Stimulated activated CD8-positive, alpha-beta memory T cell treated with anti-CD3 and anti-CD28 coated beads, Interleukin-4, amount 100 ng/mL, for 4 hours (primary cell): ENCODE results near the gene BEAN1.

Experiments used
- DNase-seq, 2 donors: peaks; one replicate each; pipeline ENCODE4 v3.0.0-alpha.2; 2020; ENCODE audit warnings: low read depth in 2 of 2, low spot score in 1 of 2

BEAN1 gene

DNA sequence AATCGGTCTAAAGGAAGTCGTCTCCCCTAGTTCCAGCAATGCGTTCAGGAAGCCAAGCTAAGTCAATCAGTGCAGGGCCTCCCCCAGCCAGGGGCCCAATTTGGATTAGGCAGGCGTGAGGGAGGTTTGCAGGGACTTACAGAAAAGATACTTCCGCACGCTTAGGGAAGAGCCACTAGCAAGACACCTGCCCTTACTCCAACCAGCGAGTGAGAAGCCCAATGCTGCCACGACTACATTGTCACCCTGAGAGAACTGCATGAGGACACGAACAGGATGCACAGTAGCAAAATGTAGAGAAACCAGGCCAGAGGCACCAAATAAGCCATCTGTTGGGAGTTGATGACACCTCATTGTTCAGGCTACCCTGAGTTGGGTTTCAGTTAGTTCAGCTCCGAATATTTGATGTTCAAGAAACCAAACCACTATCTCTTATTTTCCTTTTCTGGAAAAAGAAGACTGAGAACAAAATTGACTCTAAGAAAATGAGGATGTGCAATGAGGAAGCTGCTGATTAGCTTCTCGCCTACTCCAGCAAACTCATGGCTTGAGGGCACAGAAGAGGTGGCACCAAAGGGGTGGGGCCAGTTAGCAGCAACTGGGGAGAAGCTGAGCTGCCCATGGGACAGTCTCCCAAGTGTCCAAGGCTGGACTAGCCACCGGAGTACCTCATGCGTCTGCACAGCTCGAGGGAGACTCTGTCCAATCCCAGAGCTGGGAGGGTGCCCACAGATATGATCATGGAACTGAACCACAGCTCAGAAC, 93.5 kb downstream of the BEAN1 start:
- DNase-seq: no peak

DNA sequence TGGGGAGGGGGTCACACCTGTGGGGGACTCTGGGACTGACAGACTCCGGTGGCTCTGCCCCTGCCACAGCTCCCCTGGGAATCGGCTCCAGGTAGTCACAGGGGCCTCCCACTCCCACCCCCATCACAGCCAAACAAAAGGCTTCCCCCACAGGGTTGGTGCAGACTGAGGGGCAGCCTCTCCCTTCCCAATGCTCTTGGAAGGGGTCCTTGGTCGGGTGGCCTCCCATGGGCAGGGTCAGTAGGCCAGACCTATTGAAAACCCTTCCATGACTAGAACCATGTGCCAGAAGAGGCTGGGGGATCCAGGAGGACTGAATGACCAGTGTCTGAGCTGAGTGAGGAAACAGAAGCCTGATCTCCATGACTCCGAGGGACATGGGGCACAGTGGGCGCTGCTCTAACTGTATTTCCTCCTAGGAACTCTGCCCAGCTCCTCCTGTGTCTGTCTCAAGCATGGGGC, 94.2 kb downstream of the BEAN1 start:
- no peak for DNase-seq

DNA sequence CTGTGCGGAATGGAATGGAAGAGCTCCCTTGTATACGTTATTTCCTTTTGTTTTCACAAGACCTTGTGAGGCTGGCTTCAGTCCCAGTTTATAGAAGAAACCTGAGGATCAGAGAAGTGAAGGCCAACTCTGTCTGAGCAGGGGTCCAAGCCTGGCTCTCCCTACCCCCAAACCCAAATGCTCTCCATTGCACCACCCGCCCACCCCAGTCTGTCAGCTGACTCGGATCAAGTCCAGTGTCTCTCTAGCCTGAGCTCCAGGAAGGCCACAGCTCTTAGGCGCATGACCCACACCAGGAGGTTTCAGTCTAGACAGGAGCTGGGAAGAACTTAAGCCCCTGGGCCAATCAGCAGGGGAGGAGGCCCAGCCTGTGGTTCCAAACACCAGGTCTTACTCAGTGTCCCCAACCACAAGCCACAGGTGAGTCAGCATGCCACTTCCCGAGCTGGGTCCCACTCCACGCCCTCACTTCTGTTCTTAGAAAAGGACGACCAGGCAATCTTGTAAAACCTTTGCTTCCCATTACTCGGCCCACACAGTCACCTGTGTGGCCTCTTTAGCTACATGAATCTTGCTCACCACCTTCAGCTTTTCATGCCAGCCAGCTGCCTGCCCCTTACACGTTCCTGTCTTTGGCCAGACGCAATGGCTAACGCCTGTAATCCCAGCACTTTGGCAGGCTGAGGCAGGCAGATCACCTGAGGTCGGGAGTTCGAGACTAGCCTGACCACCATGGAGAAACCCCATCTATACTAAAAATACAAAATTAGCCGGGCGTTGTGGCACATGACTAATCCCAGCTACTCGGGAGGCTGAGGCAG, 95.1 kb downstream of the BEAN1 start:
- peak; percentile 90 to 91 for DNase-seq

DNA sequence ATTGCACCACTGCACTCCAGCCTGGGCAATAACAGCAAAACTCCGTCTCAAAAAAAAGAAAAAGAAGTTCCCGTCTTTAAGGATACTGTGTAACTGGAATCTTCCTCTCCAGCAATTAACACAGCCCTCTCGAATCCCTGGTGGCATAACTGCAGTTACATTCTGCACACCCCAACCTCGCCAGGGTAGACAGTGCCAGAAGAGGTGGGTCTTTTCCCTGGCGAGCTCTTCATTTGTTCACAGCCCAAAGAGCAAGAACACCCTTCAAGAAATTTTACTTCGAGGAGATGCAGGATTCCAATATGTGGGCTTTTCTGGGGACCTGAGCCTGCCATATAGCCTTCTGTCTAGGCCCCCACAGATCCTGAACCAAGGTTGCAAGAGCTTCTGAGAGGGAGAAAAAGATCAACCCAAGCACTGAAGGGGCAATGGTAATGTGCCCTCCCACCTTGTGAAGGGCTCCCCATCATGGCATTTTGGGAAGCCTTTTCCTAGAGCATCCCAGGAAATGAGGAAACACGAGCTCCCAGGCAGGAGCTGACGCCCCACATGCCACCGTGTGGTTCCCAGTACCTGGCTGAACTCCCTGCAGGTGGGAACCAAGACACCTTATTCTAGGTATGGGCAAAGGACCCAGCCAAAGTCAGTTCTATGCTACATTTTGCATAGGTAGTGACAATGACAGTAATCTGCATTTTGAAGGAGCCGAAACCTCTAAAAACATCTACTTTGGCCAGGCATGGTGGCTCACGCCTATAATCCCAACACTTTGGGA, 95.9 kb downstream of the BEAN1 start:
- no peak for DNase-seq

DNA sequence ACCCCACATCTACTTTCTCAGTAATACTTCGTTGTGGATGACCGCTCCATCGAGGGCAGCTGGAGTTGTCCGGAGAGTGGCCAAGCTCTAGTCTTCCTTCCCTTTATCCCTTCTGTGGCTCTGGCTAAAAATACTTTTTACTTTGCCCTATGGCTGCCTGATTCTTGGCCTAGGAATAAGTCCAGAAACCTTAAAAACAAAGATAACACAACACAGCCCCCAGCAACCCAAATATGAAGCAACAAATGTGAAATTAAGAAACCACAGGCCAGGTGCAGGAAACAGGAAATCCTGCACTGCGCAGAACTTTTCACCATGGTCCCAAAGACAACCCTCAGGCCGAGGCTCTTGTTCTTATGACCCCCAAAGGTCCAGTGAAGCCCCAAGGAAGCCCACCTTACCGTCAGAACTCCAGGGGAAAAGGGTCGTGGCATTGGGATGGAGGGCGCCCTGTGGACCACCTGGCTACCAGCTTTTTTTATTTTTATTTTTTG, 96.8 kb downstream of the BEAN1 start:
- no peak for DNase-seq

DNA sequence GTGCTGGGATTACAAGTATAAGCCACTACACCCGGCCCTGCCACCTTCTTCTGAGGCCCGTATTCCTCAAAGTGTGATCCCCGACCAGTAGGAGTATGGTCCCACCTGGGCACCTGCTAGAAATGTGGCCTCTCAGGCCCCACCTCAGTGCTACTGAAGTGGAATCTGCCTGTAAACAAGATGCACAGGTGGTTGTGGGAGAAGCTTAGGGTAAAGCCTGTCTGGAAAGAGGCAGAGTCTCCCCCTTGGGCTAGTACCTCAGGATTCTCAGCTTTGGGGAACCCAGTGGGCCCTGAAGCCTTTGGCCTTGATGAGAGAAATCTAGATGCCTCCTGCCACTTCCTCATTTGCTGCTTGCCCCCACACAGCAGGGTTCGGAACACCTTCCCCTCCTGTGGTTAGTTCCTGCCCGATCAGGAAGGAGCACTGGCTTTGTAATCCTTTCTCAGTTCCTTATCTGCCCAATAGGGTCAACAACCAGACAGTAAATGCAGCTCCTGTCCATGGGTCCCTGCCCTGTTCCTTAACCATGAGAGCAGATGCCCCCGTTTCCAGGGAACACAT, 97.6 kb downstream of the BEAN1 start:
- no peak for DNase-seq

DNA sequence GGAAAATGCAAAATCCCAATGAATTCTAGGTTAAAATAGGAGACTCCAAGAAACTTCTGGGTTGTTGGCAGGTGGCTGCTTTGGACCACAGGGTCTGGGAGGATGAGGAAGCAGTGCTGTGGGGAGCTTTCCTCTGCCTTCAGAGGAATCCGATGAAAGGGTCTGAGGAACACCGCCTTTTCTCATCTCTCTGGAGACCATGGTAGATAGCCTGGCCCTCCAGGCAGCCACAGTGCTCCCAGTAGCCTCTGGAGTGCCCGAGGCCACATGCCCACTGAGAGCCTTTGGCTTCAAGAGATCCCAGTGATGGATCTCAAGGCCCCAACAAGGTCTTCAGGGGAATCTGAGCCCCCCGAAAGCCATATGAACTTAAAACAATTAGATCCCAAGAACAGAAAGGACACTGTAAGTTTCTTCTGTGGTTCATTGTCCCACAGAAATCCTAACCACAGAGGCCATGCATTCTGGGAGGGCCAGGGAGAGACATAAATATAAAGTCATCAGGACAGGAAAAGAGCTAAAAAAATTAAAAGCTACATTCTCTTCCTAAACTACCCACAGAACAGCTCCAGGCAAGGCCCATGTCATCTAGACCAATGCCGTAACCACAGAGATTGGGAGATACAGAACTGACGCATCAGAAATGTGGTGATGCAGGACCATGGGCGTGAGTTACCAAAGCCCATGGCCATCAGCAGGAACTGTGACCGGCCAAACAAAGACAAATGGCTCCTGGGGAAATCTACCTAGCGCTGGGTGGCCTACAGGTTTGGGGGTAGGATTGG, 98.5 kb downstream of the BEAN1 start:
- DNase-seq: no peak

DNA sequence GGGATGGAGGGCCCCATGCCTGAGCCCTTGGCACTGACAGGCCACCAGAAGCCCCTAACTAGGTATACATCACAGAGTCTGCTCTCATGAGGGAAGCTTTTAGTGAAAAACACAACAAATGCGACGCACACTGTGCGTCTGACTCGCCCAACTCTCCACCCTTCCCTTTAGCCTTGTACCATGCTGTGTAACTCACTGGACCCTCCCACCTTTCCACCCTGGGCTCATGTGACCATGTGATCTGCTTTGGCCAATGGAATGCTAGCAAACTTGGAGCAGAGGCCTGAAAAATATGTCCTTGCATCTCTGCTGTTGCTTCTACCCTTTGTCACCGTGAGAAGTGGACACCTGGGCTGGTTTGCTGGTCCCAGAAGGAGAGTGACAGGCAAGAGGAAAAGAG, 101.2 kb downstream of the BEAN1 start:
- DNase-seq: no peak

DNA sequence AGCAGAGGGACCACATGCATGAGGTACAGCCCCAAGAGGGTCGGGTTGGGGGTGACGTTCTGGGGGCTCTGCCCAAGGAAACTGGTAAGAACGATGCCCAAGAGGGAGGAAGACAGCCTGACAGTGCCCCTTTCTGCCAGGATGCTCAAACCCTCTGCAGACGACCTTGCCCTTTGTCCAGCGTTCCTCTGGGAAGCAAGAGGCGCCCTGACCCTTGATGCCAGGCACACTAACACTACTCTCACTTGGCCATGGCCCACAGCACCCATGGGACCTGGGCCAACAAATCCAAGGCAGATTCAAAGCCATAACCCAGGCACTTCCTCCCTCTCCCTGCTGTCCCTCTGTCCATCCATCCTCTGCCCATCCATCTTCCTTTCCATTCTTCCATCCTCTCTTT, 102.4 kb downstream of the BEAN1 start:
- DNase-seq: no peak
